Adrenal gland (tissue), 5 donors: ENCODE measurements around the gene YWHAE.

ENCODE experiments used
- CTCF ChIP-seq, 6 experiments: fragments of 450-650 bp in 4 of 6; fragments of 200-600 bp in 2 of 6; sonication (generic) in 1 of 6; IDR thresholded peaks; 1 replicate in 5 of 6; 2 replicates in 1 of 6; pipeline versions ENCODE4 v1.5.1 to v1.8.0; 2016 to 2021; ENCODE audit warnings: antibody characterized with exemption in 6 of 6, mild to moderate bottlenecking in 2 of 6, moderate library complexity in 1 of 6
- POLR2A ChIP-seq, 2 donors: fragments of 450-650 bp; IDR thresholded peaks; one replicate each; pipeline ENCODE4 v1.6.1; 2017; ENCODE audit warnings: antibody characterized with exemption in 2 of 2, mild to moderate bottlenecking in 2 of 2, moderate library complexity in 1 of 2
- donor health status: DM: no; HTN: no; CAD: no.

- TF ChIP-seq POLR2A (IDR thresholded peaks at IDR 0.05) (no peak), CTCF (IDR thresholded peaks at IDR 0.05) (no peak)
These were observed 20.7 kb downstream of the YWHAE start for GRCh38 chr17:1379208-1379929.
